Measurements from ENCODE around the gene CAMK2G. TPM values are rescaled to one million over a fixed set of nuclear protein-coding genes. Genes with fewer than 3 reads are reported as not detected.

The CAMK2G gene
- total RNA-seq, 1 experiment from 2014 or later: 147 TPM

- H3K36me3 ChIP-seq (ENCODE audit: low read depth): no peaks in the 10 kb centered on the region; the same call in 1 of the 2 replicates
- no peak overlapping the region for H3K4me3 ChIP-seq
- H2AFZ ChIP-seq: no peak overlapping the region
- TF ChIP-seq EZH2 (IDR thresholded peaks at IDR 0.05; ENCODE audit: low read depth): no peak
- no peak for TF ChIP-seq CTCF (conservative IDR thresholded peaks at IDR 0.05)
- no peaks in the 10 kb centered on the region for H3K9me3 ChIP-seq (ENCODE audit: insufficient read depth, low read depth)
- H3K79me2 ChIP-seq (ENCODE audit: low read depth): peaks cover 19% of the 10 kb centered on the region
- peaks cover 71% of the 10 kb centered on the region for H3K4me1 ChIP-seq (replicated peaks; ENCODE audit: insufficient read depth)
- H3K27ac ChIP-seq: peak overlapping the region; percentile 97
- intact Hi-C loops (cut with micrococcal nuclease; ENCODE audit: unreplicated experiment): loop anchor here (1.0 kb wide), 1 partner anchor 18 kb away; no protein-coding TSS in a partner anchor
- no peaks in the 10 kb centered on the region for H3K27me3 ChIP-seq (ENCODE audit: insufficient read depth, low read depth)
- peak overlapping the region; percentile 60 for H3K4me2 ChIP-seq
- H4K20me1 ChIP-seq (ENCODE audit: insufficient read depth): no peaks in the 10 kb centered on the region
- peak; percentile 97 to 99 for DNase-seq
- no peaks in the 10 kb centered on the region for H3K9me2 ChIP-seq (ENCODE audit: insufficient read depth)
- CTCF ChIA-PET: interaction anchor here (0.6 to 1.7 kb wide), 4 partner anchors 12 to 33 kb away, joined by 3 to 16 read pairs (median 10); no protein-coding TSS in a partner anchor
- no TSS peak for BruUV-seq (replicated peaks)
- peaks cover 56% of the 10 kb centered on the region for H3F3A ChIP-seq (ENCODE audit: insufficient read depth, low read depth)
- POLR2A ChIA-PET (ENCODE audit: unreplicated experiment): interaction anchor here (0.5 to 1.9 kb wide), 14 partner anchors 9 to 1034 kb away, joined by 3 to 43 read pairs (median 4); partner anchors contain the start of gene CAMK2G
Measured at GRCh38 chr10:73906524-73907447, 32.4 kb upstream of the CAMK2G start.

- ChIA-PET POLR2A (ENCODE audit: unreplicated experiment) (no interaction called here), CTCF (interaction anchor here (0.6 to 1.7 kb wide), 3 partner anchors 17 to 148 kb away, joined by 6 to 16 read pairs (median 13); no protein-coding TSS in a partner anchor)
- H2AFZ ChIP-seq: no peak overlapping the region
Measured at GRCh38 chr10:73905256-73906020, 31.1 kb upstream of the CAMK2G start.

More at GRCh38 chr10:73905256-73906020, 31.1 kb upstream of the CAMK2G start:
- peak overlapping the region; percentile 97 for H3K27ac ChIP-seq
- no peaks in the 10 kb centered on the region for H3K36me3 ChIP-seq (ENCODE audit: low read depth)
- H3K4me1 ChIP-seq (replicated peaks; ENCODE audit: insufficient read depth): peaks cover 80% of the 10 kb centered on the region
- intact Hi-C loops (cut with micrococcal nuclease; ENCODE audit: unreplicated experiment): loop anchor here (1.0 kb wide), 1 partner anchor 17 kb away; no protein-coding TSS in a partner anchor
- peaks cover 54% of the 10 kb centered on the region for H3F3A ChIP-seq (ENCODE audit: insufficient read depth, low read depth)
- H3K4me3 ChIP-seq: no peak overlapping the region
- peaks cover 9% of the 10 kb centered on the region for H3K79me2 ChIP-seq (ENCODE audit: low read depth)
- H4K20me1 ChIP-seq (ENCODE audit: insufficient read depth): no peaks in the 10 kb centered on the region
- no peaks in the 10 kb centered on the region for H3K9me2 ChIP-seq (ENCODE audit: insufficient read depth)
- no peaks in the 10 kb centered on the region for H3K27me3 ChIP-seq (ENCODE audit: insufficient read depth, low read depth)
- no peak for TF ChIP-seq CTCF (conservative IDR thresholded peaks at IDR 0.05)
- TF ChIP-seq EZH2 (IDR thresholded peaks at IDR 0.05; ENCODE audit: low read depth): no peak
- no peaks in the 10 kb centered on the region for H3K9me3 ChIP-seq (ENCODE audit: insufficient read depth, low read depth)
- DNase-seq: peak in 1 of 2 experiments; percentile 58
- BruUV-seq (replicated peaks): no TSS peak
- H3K4me2 ChIP-seq: peak overlapping the region; percentile 60
